GM12801 (cell line): Measurements from ENCODE around the gene GPR139.

ENCODE experiments used
- TF ChIP-seq, protein P1 (sequence below): IDR thresholded peaks from one replicate; pipeline ENCODE4 v1.5.1; 2011; ENCODE audit warnings: control low read depth; ENCODE audit not compliant: insufficient read length; ENCODE audit errors: extremely low read depth

The GPR139 gene

DNA sequence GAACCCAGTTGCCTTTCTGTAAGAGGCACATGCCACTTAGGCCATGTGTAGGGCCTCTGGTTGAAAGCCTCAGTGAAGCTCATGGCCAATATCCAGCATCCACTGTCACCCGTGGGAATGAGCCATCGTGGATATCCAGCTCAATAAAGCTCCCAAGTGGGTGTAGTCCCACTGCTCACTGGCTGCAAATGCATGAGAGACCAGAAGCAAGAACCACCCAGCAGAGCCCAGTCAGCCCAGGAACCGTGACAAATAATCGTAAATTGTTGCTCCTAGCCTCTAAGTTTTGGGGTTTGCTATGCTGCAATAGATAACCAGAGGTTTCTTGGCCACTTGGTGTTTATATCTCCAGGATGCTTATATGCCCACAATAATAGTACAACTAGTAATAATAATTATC, 33.7 kb downstream of the GPR139 start:
- TF ChIP-seq, protein P1, sequence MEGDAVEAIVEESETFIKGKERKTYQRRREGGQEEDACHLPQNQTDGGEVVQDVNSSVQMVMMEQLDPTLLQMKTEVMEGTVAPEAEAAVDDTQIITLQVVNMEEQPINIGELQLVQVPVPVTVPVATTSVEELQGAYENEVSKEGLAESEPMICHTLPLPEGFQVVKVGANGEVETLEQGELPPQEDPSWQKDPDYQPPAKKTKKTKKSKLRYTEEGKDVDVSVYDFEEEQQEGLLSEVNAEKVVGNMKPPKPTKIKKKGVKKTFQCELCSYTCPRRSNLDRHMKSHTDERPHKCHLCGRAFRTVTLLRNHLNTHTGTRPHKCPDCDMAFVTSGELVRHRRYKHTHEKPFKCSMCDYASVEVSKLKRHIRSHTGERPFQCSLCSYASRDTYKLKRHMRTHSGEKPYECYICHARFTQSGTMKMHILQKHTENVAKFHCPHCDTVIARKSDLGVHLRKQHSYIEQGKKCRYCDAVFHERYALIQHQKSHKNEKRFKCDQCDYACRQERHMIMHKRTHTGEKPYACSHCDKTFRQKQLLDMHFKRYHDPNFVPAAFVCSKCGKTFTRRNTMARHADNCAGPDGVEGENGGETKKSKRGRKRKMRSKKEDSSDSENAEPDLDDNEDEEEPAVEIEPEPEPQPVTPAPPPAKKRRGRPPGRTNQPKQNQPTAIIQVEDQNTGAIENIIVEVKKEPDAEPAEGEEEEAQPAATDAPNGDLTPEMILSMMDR = no peak

DNA sequence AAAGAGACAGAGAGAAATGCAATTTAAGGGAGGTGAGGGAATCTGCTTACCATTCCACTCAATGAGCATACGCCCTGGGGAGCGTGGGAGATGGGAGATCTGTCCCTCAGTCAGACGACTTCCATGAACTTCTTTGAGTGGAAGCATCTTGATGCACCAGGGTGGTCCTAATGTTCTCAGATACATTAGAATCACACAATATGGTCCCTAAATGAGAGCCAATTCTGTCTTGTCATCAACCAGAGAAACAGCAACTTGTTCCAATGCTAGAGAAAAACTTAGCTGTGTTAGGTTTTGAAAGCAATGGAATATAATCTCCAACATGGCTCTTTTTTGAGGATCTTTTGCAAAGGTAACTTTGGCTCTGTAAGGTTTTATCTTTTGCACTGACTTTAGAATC, 44.1 kb downstream of the GPR139 start:
- TF ChIP-seq, protein P1 = no peak

DNA sequence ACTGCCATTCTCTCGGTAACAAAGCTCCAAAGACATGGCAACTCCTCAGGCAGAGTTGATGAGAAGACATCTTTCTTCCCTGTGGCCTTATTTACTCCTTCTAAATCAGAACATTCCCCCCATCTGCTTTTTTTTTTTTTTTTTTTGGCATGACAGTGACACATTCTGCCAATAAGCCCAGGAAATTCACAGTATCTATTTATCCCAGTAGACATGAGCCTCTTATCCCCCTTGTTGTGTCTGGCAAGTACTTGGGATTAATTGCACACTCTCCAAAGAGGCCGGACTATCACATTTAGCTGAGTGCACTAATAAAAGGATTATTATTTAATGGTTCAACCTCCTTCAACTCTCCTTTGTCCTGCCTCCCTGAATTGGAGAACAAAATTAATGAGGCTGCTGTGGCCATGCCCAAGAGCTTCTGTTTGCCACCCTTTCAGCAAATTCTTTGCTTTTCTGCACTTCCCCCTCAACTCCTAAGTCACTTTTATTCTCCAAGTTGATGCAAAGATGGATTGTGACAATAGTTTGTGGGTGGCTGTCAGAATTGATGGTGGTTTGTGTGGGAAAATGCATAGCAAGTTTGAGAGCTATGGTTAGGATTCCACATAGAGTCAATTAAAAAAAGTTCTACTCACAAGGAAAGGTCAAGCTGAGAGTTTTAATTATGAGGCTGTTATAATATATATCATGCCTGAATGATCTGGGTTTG, 47.2 kb downstream of the GPR139 start:
- TF ChIP-seq, protein P1 = no peak

DNA sequence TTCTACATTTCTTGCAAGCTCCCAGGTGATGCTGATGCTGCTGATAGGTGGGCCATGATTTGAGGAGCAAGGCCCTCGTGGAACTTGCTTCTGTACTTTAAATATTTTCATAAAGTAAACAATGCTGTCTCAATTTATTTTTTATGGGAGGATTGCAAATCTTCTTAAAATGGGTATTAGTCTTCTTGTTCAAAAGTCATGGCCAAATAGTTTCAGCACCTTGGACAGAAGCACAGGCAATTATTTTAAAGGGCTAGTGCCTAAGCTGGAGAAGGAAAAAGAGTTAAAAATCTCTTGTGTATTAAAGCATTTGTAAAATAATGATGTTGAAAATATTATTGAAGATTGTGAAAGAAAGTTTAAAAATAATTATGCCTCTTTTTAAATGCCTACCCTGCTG, 50.5 kb downstream of the GPR139 start:
- TF ChIP-seq, protein P1 = no peak

DNA sequence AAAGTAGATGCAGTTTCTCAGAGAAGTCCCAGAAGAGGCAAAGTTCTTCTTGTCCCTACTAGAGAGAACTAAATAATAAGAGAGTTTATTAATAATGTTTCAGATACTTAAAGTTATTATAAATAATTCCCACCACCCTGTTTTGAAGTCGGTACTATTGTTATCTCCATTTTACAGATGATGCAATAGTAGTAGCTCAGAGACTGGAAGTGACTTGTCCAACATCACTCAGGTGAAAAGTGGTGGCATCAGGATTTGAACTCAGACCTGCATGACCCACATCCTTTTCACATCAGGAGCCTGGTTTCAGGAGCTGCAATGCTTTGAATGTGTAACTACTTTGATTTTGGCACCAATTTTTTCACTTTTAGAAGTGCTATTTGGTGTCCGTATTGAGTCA, 52.7 kb downstream of the GPR139 start:
- TF ChIP-seq, protein P1 = no peak

DNA sequence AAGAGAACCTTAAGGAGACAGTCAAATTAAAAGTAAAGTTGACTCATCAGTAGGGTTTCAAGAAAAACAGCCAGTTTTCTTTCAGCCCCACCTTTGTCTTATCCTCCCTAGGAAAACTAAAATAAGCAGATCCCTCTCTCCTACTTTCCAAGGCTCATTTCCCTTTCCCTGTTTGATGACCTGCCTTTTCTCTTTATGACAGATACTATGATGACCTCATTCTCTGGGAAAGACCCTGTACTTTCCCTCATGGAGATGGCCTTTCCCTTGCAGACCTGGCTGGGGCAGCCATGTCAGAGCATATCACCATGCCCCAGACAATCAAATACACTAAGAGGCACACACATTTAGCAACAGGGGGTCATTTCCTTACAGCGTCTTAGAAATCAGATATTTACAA, 53.6 kb downstream of the GPR139 start:
- TF ChIP-seq, protein P1 = no peak

DNA sequence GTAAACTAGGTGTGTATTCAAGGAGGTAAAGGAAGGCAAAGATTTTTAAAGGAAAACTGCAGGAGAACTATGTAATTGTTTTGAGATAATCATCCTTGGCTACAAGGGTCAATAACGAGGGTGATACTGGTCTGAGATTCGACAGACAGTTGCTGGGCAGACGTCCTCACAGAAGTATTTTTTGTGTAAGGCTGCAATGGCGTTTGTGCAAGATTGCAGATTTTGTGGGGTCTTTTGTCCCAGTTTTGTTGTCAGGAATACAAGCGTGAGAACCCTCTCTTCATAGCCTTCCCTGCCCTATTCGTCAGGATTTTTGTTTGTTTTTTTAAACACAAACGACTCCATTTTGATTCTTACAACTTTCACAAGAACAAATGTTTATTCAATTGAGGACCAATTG, 57.5 kb downstream of the GPR139 start:
- TF ChIP-seq, protein P1 = no peak

DNA sequence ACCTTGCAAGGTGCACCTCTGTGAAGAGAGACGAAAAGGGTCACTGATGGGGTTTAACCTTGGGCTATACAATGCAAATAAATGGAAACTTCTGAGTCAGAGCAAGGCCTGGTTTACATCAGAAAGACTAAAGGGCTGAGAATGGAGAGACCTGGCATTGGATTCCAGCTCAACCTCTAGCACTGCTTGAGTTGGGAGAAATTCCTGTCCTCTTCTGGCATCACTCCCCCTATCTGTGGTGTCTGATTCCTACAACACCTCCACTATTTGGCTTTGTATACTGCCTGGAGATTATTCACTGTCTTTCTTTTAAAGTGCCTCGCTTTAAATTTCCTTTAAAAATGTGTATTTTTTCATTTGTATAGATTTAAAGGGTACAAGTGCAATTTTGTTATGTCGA, 68.8 kb downstream of the GPR139 start:
- TF ChIP-seq, protein P1 = no peak
